HepG2 (cell line): Measurements from ENCODE around the gene WDR45B.

Experiments
- POLR2A ChIP-seq, 2 experiments: IDR thresholded peaks; 2 replicates each; pipeline ENCODE4 v1.6.1; 2011; ENCODE audit warnings: low read depth in 2 of 2, low read length in 2 of 2, mild to moderate bottlenecking in 1 of 2, moderate library complexity in 1 of 2; ENCODE audit not compliant: insufficient read depth in 1 of 2
- POLR2AphosphoS5 ChIP-seq: IDR thresholded peaks from 2 replicates; pipeline ENCODE4 v1.6.1; 2012; ENCODE audit warnings: low read depth, low read length
- RAD21 ChIP-seq: fragments of 450-650 bp; formaldehyde crosslinking; IDR thresholded peaks from 2 replicates; pipeline ENCODE4 v1.5.0; 2020; ENCODE audit warnings: mild to moderate bottlenecking
- ZSCAN12 ChIP-seq: sonication (generic); formaldehyde crosslinking; IDR thresholded peaks from 2 replicates; pipeline ENCODE4 v1.9.0; 2021; ENCODE audit warnings: mild to moderate bottlenecking, missing genetic modification reagents
- ZSCAN29 ChIP-seq: sonication (generic); formaldehyde crosslinking; conservative IDR thresholded peaks from 2 replicates; pipeline ENCODE4 v1.4.0; 2020; ENCODE audit warnings: mild to moderate bottlenecking, missing genetic modification reagents
- TF ChIP-seq, protein P1 (sequence below): sonication (generic); formaldehyde crosslinking; IDR thresholded peaks from 2 replicates; pipeline ENCODE4 v1.5.0; 2020; ENCODE audit warnings: mild to moderate bottlenecking, missing genetic modification reagents, moderate library complexity
- TF ChIP-seq, protein P2 (sequence below): sonication (generic); formaldehyde crosslinking; IDR thresholded peaks from 2 replicates; pipeline ENCODE4 v1.4.0; 2020; ENCODE audit warnings: missing genetic modification reagents, mild to moderate bottlenecking, borderline replicate concordance
- TF ChIP-seq, protein P3 (sequence below): sonication (generic); formaldehyde crosslinking; IDR thresholded peaks from 2 replicates; pipeline ENCODE4 v1.4.0; 2020; ENCODE audit warnings: mild to moderate bottlenecking, missing genetic modification reagents, borderline replicate concordance
- TF ChIP-seq, protein P4 (sequence below): sonication (generic); formaldehyde crosslinking; IDR thresholded peaks from 2 replicates; pipeline ENCODE4 v1.4.0; 2020; ENCODE audit warnings: missing genetic modification reagents
- TF ChIP-seq, protein P5 (sequence below): IDR thresholded peaks from 2 replicates; pipeline ENCODE4 v1.6.1; 2016; ENCODE audit warnings: missing genetic modification reagents, missing compliant biosample characterization

DNA sequence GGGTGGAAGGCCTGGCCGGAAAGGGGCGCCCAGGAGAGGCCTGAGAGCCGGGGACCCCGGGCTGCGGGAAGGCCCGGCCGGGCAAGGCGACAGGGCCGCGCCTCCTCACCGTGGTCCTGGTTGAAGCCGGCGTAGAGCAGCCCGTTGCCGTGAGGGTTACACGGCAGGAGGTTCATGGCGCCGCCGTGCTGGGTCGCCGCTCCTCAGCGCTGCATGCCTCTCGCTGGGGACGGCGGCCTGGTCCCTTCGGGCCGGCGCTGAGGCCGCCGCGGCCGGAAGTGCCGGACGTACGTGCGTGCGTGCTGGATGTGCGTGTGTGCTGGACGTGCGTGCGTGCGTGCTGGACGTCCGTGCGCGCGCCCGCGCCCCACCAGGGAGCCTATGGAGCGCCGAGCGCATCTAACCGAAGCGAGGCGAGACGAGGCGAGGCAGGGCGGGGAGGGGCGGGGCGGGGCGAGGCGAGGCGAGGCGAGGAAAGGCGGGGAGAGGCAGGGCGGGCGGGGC is at the start of gene WDR45B:
- TF ChIP-seq, protein P1, sequence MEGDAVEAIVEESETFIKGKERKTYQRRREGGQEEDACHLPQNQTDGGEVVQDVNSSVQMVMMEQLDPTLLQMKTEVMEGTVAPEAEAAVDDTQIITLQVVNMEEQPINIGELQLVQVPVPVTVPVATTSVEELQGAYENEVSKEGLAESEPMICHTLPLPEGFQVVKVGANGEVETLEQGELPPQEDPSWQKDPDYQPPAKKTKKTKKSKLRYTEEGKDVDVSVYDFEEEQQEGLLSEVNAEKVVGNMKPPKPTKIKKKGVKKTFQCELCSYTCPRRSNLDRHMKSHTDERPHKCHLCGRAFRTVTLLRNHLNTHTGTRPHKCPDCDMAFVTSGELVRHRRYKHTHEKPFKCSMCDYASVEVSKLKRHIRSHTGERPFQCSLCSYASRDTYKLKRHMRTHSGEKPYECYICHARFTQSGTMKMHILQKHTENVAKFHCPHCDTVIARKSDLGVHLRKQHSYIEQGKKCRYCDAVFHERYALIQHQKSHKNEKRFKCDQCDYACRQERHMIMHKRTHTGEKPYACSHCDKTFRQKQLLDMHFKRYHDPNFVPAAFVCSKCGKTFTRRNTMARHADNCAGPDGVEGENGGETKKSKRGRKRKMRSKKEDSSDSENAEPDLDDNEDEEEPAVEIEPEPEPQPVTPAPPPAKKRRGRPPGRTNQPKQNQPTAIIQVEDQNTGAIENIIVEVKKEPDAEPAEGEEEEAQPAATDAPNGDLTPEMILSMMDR (CRISPR knock-in tag) = no peak
- TF ChIP-seq ZSCAN29 = no peak
- TF ChIP-seq, protein P2, sequence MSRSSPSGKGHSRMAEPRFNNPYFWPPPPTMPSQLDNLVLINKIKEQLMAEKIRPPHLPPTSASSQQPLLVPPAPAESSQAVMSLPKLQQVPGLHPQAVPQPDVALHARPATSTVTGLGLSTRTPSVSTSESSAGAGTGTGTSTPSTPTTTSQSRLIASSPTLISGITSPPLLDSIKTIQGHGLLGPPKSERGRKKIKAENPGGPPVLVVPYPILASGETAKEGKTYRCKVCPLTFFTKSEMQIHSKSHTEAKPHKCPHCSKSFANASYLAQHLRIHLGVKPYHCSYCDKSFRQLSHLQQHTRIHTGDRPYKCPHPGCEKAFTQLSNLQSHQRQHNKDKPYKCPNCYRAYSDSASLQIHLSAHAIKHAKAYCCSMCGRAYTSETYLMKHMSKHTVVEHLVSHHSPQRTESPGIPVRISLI (CRISPR knock-in tag) = no peak; the same call in 1 of the 2 replicates
- TF ChIP-seq POLR2AphosphoS5 = peak; percentile 92
- TF ChIP-seq POLR2A (IDR thresholded peaks at IDR 0.05; ENCODE audit: insufficient read depth in 1 of 2, low read depth in 2 of 2, low read length in 2 of 2) = peak; percentile 96 to 97
- TF ChIP-seq RAD21 (CRISPR knock-in tag) = peak; percentile 39
- TF ChIP-seq, protein P3, sequence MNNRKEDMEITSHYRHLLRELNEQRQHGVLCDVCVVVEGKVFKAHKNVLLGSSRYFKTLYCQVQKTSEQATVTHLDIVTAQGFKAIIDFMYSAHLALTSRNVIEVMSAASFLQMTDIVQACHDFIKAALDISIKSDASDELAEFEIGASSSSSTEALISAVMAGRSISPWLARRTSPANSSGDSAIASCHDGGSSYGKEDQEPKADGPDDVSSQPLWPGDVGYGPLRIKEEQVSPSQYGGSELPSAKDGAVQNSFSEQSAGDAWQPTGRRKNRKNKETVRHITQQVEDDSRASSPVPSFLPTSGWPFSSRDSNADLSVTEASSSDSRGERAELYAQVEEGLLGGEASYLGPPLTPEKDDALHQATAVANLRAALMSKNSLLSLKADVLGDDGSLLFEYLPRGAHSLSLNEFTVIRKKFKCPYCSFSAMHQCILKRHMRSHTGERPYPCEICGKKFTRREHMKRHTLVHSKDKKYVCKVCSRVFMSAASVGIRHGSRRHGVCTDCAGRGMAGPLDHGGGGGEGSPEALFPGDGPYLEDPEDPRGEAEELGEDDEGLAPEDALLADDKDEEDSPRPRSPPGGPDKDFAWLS (CRISPR knock-in tag) = no peak
- TF ChIP-seq, protein P4, sequence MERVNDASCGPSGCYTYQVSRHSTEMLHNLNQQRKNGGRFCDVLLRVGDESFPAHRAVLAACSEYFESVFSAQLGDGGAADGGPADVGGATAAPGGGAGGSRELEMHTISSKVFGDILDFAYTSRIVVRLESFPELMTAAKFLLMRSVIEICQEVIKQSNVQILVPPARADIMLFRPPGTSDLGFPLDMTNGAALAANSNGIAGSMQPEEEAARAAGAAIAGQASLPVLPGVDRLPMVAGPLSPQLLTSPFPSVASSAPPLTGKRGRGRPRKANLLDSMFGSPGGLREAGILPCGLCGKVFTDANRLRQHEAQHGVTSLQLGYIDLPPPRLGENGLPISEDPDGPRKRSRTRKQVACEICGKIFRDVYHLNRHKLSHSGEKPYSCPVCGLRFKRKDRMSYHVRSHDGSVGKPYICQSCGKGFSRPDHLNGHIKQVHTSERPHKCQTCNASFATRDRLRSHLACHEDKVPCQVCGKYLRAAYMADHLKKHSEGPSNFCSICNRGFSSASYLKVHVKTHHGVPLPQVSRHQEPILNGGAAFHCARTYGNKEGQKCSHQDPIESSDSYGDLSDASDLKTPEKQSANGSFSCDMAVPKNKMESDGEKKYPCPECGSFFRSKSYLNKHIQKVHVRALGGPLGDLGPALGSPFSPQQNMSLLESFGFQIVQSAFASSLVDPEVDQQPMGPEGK (CRISPR knock-in tag) = peak; percentile 39
- TF ChIP-seq, protein P5, sequence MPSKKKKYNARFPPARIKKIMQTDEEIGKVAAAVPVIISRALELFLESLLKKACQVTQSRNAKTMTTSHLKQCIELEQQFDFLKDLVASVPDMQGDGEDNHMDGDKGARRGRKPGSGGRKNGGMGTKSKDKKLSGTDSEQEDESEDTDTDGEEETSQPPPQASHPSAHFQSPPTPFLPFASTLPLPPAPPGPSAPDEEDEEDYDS = peak; percentile 66; the same call in 1 of the 2 replicates
- 0 out of 2 replicates have a peak, but pooled peaks have one; percentile 13 for TF ChIP-seq ZSCAN12 (CRISPR knock-in tag)
